Esophagus muscularis mucosa (tissue), 4 donors: ENCODE measurements around the gene P4HB. TPM values are rescaled to one million over a fixed set of nuclear protein-coding genes. Genes with fewer than 3 reads are reported as not detected.

Experiments used
- DNase-seq: peaks from one replicate; pipeline ENCODE4 v3.0.0-alpha.2; 2017; ENCODE audit errors: extremely low spot score
- H3K27ac ChIP-seq, 4 donors: fragments of 200-600 bp; sonication (generic); replicated peaks in 1 of 4; 1 replicate in 3 of 4; 2 replicates in 1 of 4; pipeline ENCODE4 v1.5.1; 2016 to 2019; ENCODE audit warnings: mild to moderate bottlenecking in 1 of 4
- H3K27me3 ChIP-seq, 4 donors: fragments of 200-600 bp; sonication (generic); one replicate each; pipeline versions ENCODE4 v1.5.1 to v1.6.0; 2016 to 2019
- H3K36me3 ChIP-seq, 4 donors: fragments of 200-600 bp; sonication (generic); one replicate each; pipeline ENCODE4 v1.5.1; 2016 to 2019
- H3K4me1 ChIP-seq, 4 donors: fragments of 200-600 bp; sonication (generic); one replicate each; pipeline ENCODE4 v1.5.1; 2016 to 2019
- H3K4me3 ChIP-seq, 4 donors: fragments of 200-600 bp; sonication (generic); 1 replicate in 2 of 4; 2 replicates in 2 of 4; pipeline ENCODE4 v1.5.1; 2016 to 2019; ENCODE audit warnings: mild to moderate bottlenecking in 4 of 4, moderate library complexity in 1 of 4
- H3K9me3 ChIP-seq, 4 donors: fragments of 200-600 bp; sonication (generic); 1 replicate in 3 of 4; 2 replicates in 1 of 4; pipeline ENCODE4 v1.5.1; 2016 to 2019
- EP300 ChIP-seq: sonication (generic); formaldehyde crosslinking; IDR thresholded peaks from one replicate; pipeline ENCODE4 v1.6.1; 2017; ENCODE audit warnings: antibody characterized with exemption
- POLR2A ChIP-seq: fragments of 450-650 bp; IDR thresholded peaks from one replicate; pipeline ENCODE4 v1.6.1; 2017; ENCODE audit warnings: antibody characterized with exemption, moderate library complexity, mild to moderate bottlenecking, low read depth
- POLR2AphosphoS5 ChIP-seq, 2 donors: sonication (generic); formaldehyde crosslinking; IDR thresholded peaks; one replicate each; pipeline ENCODE4 v1.6.1; 2017; ENCODE audit warnings: antibody characterized with exemption in 2 of 2
- WGBS: methylation state at CpG from one replicate; pipeline ENCODE4 v1.1.5; 2018; 5-methylcytosine and 5-hydroxymethylcytosine counted together
- intact Hi-C: fragments of 100-400 bp; cut with DNase I; formaldehyde crosslinking; loops from one replicate; pipeline ENCODE4 v1.15.1; 2023
- total RNA-seq, 4 donors: library from RNA; depleted of rRNA; stranded (reverse); fragments of >200 nt; gene quantifications; one replicate each; pipeline versions ENCODE4 v1.1.0 to v1.2.1, GENCODE V29; 2016
- TF ChIP-seq, protein P1 (sequence below), 3 experiments: fragments of 200-600 bp in 2 of 3; fragments of 450-650 bp in 1 of 3; sonication (generic) in 2 of 3; IDR thresholded peaks; one replicate each; pipeline ENCODE4 v1.5.1; 2017 to 2019; ENCODE audit warnings: antibody characterized with exemption in 3 of 3, mild to moderate bottlenecking in 2 of 3, moderate library complexity in 1 of 3

Gene P4HB
- total RNA-seq, 4 donors from 2014 or later = 269 to 334 (median 313) TPM

- TF ChIP-seq, protein P1, sequence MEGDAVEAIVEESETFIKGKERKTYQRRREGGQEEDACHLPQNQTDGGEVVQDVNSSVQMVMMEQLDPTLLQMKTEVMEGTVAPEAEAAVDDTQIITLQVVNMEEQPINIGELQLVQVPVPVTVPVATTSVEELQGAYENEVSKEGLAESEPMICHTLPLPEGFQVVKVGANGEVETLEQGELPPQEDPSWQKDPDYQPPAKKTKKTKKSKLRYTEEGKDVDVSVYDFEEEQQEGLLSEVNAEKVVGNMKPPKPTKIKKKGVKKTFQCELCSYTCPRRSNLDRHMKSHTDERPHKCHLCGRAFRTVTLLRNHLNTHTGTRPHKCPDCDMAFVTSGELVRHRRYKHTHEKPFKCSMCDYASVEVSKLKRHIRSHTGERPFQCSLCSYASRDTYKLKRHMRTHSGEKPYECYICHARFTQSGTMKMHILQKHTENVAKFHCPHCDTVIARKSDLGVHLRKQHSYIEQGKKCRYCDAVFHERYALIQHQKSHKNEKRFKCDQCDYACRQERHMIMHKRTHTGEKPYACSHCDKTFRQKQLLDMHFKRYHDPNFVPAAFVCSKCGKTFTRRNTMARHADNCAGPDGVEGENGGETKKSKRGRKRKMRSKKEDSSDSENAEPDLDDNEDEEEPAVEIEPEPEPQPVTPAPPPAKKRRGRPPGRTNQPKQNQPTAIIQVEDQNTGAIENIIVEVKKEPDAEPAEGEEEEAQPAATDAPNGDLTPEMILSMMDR (IDR thresholded peaks at IDR 0.05) = no peak
- no peak for TF ChIP-seq POLR2A
- no peak for TF ChIP-seq EP300
- no peak for TF ChIP-seq POLR2AphosphoS5 (IDR thresholded peaks at IDR 0.05)
- no peak for DNase-seq
- Histone ChIP-seq H3K9me3 (no peaks in the 10 kb centered on the region), H3K27me3 (no peaks in the 10 kb centered on the region), H3K4me3 (no peak overlapping the region), H3K27ac (no peak overlapping the region), H3K4me1 (peaks cover 29 to 78% (median 50%) of the 10 kb centered on the region in 4 donors), H3K36me3 (peaks cover 0 to 14% (median 3%) of the 10 kb centered on the region in 4 donors)
- intact Hi-C loops = loop anchor here (5.0 kb wide), 1 partner anchor 42 kb away; the partner anchor contains the start of gene ARHGDIA
- WGBS = no CpG with 5 or more reads among the region's 6 CpGs
Measured at GRCh38 chr17:81829858-81830257, 30.5 kb downstream of the P4HB start.

DNA sequence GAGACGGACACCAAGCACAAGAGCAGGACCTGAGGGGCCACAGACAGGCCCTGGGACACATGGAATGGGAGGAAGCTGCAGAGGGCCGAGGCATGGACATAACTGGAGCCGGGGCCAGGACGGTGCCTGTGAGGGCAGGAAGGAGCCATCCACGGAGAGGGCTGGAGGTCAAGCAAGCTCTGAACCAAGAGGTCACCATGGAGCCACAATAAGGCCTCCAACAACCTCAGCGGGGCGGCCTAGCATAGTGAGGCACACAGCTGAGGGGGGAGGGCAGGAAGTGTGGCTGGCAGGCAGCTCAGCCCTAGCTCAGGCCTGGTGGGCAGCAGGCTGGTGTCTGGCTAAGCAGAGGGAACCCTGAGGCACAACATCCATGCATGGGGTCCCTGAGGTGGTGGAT lies 31.7 kb downstream of the P4HB start:
- H3K9me3 ChIP-seq = no peaks in the 10 kb centered on the region
- peaks cover 22 to 77% (median 41%) of the 10 kb centered on the region in 4 donors for H3K4me1 ChIP-seq
- intact Hi-C loops = no loop called here
- TF ChIP-seq POLR2AphosphoS5 (IDR thresholded peaks at IDR 0.05) (no peak), EP300 (no peak), POLR2A (no peak)
- TF ChIP-seq, protein P1 (IDR thresholded peaks at IDR 0.05) = no peak
- no peak for DNase-seq
- WGBS = 81% methylated on average over 5 of the region's 7 CpGs
- no peak overlapping the region for H3K4me3 ChIP-seq
- H3K36me3 ChIP-seq = peaks cover 5 to 26% (median 10%) of the 10 kb centered on the region in 4 donors
- H3K27me3 ChIP-seq = no peaks in the 10 kb centered on the region
- no peak overlapping the region for H3K27ac ChIP-seq

DNA sequence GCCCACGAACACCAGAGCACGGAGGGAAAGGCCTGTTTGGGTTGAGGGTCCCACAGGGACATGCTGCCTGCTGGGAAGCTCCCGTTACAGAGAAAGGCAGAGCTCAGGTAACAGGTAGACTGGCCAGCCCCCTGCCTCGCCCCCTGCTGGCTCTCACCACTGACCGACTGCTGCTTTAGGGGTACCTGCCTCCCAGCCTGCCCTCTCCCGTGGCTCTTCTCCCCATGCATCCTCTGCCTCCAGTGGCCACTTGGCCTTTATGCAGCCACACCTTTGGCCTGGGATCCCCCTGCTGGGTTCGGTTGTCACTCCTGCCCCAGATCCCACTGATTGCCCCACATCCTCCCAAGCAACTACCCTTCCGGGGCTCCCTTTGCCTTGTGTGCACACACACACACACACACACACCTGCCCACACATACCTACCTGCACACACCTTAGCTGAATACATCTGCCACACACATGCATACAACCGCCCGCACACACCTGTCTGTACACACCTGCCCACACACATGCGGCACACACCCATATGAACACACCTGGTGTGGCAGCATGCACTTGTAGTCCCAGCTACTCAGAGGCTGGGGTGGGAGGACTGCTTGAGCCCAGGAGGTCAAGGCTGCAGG lies 34.4 kb downstream of the P4HB start:
- Histone ChIP-seq H3K27ac (no peak overlapping the region), H3K4me3 (no peak overlapping the region), H3K36me3 (peaks cover 9 to 38% (median 24%) of the 10 kb centered on the region in 4 donors), H3K27me3 (no peaks in the 10 kb centered on the region), H3K9me3 (no peaks in the 10 kb centered on the region), H3K4me1 (peaks cover 26 to 80% (median 40%) of the 10 kb centered on the region in 4 donors)
- 86% methylated on average over 11 of the region's 11 CpGs for WGBS
- no peak for DNase-seq
- intact Hi-C loops = no loop called here
- TF ChIP-seq POLR2AphosphoS5 (IDR thresholded peaks at IDR 0.05) = no peak
- TF ChIP-seq, protein P1 (IDR thresholded peaks at IDR 0.05) = no peak
- no peak for TF ChIP-seq EP300
- TF ChIP-seq POLR2A = no peak

- H3K27me3 ChIP-seq = peaks cover 0 to 4% (median 0%) of the 10 kb centered on the region in 4 donors
- WGBS = 92% methylated on average over 2 of the region's 11 CpGs
- H3K4me1 ChIP-seq = peaks cover 23 to 70% (median 32%) of the 10 kb centered on the region in 4 donors
- DNase-seq = no peak
- no peaks in the 10 kb centered on the region for H3K9me3 ChIP-seq
- no peak overlapping the region for H3K4me3 ChIP-seq
- TF ChIP-seq POLR2AphosphoS5 (IDR thresholded peaks at IDR 0.05) (no peak), POLR2A (no peak), EP300 (no peak)
- TF ChIP-seq, protein P1 (IDR thresholded peaks at IDR 0.05) = no peak
- H3K36me3 ChIP-seq = peaks cover 9 to 31% (median 21%) of the 10 kb centered on the region in 4 donors
- intact Hi-C loops = no loop called here
- H3K27ac ChIP-seq = no peak overlapping the region
Measured at GRCh38 chr17:81824595-81824994, 35.7 kb downstream of the P4HB start.
